Measurements from ENCODE around the gene TAP1. TPM values are rescaled to one million over a fixed set of nuclear protein-coding genes. Genes with fewer than 3 reads are reported as not detected.

Gene TAP1
- total RNA-seq, 6 experiments from 2014 or later = 29.9 to 42.6 (median 37.8) TPM

DNA sequence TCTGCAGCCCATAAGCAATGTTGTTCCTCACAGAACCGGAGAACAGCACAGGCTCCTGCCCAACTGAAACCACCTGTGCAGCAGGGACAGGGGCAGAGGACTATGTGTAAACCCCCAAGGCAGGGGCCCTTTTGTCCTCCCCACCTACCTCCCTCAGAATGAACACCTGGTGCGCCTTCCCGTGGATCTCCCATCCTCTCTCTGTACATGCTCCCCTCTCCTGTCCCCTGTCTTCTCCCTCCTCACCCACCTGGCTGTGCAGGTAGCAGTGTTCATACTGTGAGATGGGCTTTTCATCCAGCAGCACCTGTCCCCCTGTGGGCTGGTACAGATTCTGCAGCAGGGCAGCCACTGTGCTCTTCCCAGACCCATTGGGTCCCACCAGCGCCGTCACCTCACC, 23.5 kb downstream of the TAP1 start:
- no peaks in the 10 kb centered on the region for H3K9me3 Mint-ChIP-seq
- no peak overlapping the region for H3K4me3 Mint-ChIP-seq
- TF ChIP-seq CTCF (IDR thresholded peaks at IDR 0.05) = no peak
- no peak overlapping the region for H3K27ac Mint-ChIP-seq
- peaks cover 10% of the 10 kb centered on the region for H3K4me1 Mint-ChIP-seq (ENCODE audit: low read depth)
- no peak for DNase-seq
- 0 out of 2 replicates have a peak, but pooled peaks cover 2% of the 10 kb centered on the region for H3K27me3 Mint-ChIP-seq (ENCODE audit: insufficient read depth)
- peaks cover 13% of the 10 kb centered on the region for H3K36me3 Mint-ChIP-seq (ENCODE audit: low read depth)

DNA sequence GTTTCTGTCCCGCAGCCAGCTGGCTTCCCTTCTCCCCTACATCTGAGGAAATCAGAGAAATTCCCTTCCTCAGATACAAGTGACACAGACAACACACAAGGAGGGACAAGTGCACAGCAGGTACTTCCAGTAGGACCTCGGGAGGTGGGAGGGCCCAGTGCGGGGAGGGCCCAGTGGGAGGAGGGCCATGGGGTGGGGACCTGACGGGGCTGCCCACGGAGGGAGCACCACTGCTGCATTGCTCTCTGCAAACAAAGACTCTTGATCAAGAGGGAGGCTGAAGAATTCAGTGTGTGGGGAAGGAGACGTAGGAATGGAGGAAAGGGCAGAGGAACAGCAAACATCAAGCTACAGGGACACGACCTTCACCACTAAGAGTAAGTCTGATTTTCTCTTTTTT, 24.0 kb downstream of the TAP1 start:
- H3K4me1 Mint-ChIP-seq (ENCODE audit: low read depth) = peaks cover 10% of the 10 kb centered on the region
- H3K4me3 Mint-ChIP-seq = no peak overlapping the region
- TF ChIP-seq CTCF (IDR thresholded peaks at IDR 0.05) = no peak
- H3K9me3 Mint-ChIP-seq = no peaks in the 10 kb centered on the region
- H3K36me3 Mint-ChIP-seq (ENCODE audit: low read depth) = peaks cover 13% of the 10 kb centered on the region
- H3K27ac Mint-ChIP-seq = no peak overlapping the region
- H3K27me3 Mint-ChIP-seq (ENCODE audit: insufficient read depth) = 0 out of 2 replicates have a peak, but pooled peaks cover 2% of the 10 kb centered on the region
- no peak for DNase-seq

- Mint-ChIP-seq H3K4me3 (no peak overlapping the region), H3K27ac (no peak overlapping the region), H3K4me1 (ENCODE audit: low read depth) (peaks cover 10% of the 10 kb centered on the region), H3K36me3 (ENCODE audit: low read depth) (peaks cover 6% of the 10 kb centered on the region), H3K9me3 (no peaks in the 10 kb centered on the region), H3K27me3 (ENCODE audit: insufficient read depth) (0 out of 2 replicates have a peak, but pooled peaks cover 2% of the 10 kb centered on the region)
- no peak for DNase-seq
- no peak for TF ChIP-seq CTCF (IDR thresholded peaks at IDR 0.05)
These were observed 26.5 kb downstream of the TAP1 start for GRCh38 chr6:32827025-32827424.

- Mint-ChIP-seq H3K27me3 (ENCODE audit: insufficient read depth) (0 out of 2 replicates have a peak, but pooled peaks cover 2% of the 10 kb centered on the region), H3K27ac (peak overlapping the region; percentile 9; the same call in 1 of the 2 replicates), H3K4me1 (ENCODE audit: low read depth) (peaks cover 10% of the 10 kb centered on the region), H3K4me3 (no peak overlapping the region), H3K36me3 (ENCODE audit: low read depth) (peaks cover 6% of the 10 kb centered on the region), H3K9me3 (no peaks in the 10 kb centered on the region)
- peak; percentile 64 for TF ChIP-seq CTCF (IDR thresholded peaks at IDR 0.05)
- DNase-seq = peak; percentile 44
These were observed 27.5 kb downstream of the TAP1 start for GRCh38 chr6:32825966-32826365.

DNA sequence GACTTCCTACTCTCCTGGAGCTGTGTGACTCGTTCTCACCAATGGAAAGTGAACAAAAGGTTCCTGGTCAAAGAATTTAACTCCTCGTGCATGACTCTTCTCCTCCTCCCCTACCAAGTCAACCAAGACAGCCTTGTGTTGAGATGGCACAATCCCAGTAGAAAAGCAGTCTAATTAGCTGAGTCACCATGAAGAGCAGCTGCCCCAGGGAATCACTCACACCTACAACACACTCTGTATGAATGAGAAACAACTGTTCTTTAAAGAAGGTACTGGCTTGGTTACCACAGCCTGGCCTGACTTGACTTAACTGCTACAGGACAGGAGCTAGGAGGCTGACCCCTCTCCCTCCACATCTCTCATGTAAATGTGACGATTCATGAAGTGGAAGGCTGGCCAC, 33.8 kb downstream of the TAP1 start:
- no peaks in the 10 kb centered on the region for H3K9me3 Mint-ChIP-seq
- DNase-seq = peak; percentile 84
- H3K27ac Mint-ChIP-seq = no peak overlapping the region; the same call in 1 of the 2 replicates
- TF ChIP-seq CTCF (IDR thresholded peaks at IDR 0.05) = no peak
- peaks cover 19% of the 10 kb centered on the region for H3K27me3 Mint-ChIP-seq (ENCODE audit: insufficient read depth)
- H3K36me3 Mint-ChIP-seq (ENCODE audit: low read depth) = no peaks in the 10 kb centered on the region
- H3K4me1 Mint-ChIP-seq (ENCODE audit: low read depth) = peaks cover 15% of the 10 kb centered on the region
- no peak overlapping the region for H3K4me3 Mint-ChIP-seq

- no peaks in the 10 kb centered on the region for H3K9me3 Mint-ChIP-seq
- H3K27me3 Mint-ChIP-seq (ENCODE audit: insufficient read depth) = peaks cover 19% of the 10 kb centered on the region
- no peak for DNase-seq
- no peaks in the 10 kb centered on the region for H3K36me3 Mint-ChIP-seq (ENCODE audit: low read depth)
- no peak for TF ChIP-seq CTCF (IDR thresholded peaks at IDR 0.05)
- peaks cover 15% of the 10 kb centered on the region for H3K4me1 Mint-ChIP-seq (ENCODE audit: low read depth)
- no peak overlapping the region for H3K4me3 Mint-ChIP-seq
- no peak overlapping the region for H3K27ac Mint-ChIP-seq
These were observed 34.6 kb downstream of the TAP1 start for GRCh38 chr6:32818867-32819266.
